Hippocampal formation (tissue), 2 donors: ENCODE measurements around the gene MRPL14.

Experiments used
- DNase-seq, 2 donors: peaks; one replicate each; lab custom pipeline; 2025; lab: John Stamatoyannopoulos, UW

The MRPL14 gene

DNA sequence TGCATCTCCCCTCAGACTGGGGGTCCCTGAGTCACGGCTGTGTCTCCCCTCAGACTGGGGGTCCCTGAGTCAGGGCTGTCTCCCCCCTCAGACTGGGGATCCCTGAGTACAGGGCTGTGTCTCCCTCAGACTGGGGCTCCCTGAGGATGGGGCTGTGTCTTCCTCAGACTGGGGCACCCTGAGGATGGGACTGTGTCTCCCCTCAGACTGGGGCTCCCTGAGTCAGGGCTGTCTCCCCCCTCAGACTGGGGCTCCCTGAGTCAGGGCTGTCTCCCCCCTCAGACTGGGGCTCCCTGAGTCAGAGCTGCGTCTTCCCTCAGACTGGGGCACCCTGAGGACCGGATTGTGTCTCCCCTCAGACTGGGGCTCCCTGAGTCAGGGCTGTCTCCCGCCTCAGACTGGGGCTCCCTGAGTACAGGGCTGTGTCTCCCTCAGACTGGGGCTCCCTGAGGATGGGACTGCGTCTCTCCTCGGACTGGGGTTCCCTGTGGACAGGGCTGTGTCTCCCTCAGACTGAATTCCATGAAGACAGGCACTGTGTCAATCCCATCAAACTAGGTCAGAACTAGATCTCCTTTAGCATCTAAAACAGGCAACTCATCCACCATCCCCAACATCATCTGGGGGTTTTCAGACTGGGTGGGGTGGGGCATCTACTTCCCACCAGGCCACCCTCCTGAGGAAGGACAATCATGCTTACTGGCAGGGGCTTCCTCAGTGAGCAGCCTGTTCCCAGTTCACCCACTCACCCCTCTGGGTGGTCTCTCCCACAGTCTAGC lies 60.7 kb downstream of the MRPL14 start:
- no peak for DNase-seq

DNA sequence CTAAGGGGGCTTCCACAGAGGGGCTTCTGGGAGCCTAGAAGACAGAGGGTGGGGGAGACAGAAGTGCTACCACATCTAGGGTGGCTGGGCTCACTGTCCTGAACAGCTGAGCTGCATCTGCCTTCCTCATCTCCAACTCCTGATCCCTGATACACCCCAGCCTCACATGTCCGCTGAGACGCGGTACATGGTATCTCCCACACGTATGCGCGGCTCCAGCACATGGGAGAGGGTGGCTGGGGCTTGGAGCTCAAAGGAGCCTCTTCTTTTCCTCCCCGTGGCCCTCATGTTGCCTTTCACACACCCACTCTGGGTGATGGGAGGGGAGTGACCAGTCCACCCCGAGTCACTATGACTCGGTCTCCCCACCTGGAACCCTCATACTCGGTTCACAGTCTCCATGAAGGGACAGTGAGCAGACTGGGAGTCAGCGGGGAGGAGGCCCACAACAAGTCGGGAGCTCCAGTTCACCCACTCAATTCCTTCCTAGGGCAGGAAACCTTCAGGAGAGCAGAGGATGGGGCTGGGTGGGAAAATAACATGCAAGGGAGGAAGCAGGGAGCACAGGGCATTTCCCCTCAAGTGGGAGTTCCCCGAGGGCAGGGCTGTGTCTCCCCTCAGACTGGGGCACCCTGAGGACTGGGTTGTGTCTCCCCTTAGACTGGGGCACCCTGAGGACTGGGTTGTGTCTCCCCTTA lies 61.7 kb downstream of the MRPL14 start:
- no peak for DNase-seq

DNA sequence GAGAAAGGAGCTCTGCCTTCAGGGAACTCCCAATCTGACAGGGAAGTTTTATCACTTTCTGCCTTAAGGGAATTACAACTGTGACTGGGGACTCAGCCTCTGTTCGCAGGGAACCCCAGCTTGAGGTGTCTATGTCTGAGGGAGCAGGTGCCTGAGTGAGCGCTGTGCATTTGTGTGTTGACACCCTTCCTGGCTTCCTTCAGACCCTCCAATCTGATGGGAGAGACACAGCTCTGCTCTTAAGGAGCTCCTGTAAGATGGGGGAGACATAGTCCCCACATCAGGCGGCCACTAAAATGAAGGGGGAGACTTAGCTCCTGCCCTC lies 62.3 kb downstream of the MRPL14 start:
- no peak for DNase-seq

DNA sequence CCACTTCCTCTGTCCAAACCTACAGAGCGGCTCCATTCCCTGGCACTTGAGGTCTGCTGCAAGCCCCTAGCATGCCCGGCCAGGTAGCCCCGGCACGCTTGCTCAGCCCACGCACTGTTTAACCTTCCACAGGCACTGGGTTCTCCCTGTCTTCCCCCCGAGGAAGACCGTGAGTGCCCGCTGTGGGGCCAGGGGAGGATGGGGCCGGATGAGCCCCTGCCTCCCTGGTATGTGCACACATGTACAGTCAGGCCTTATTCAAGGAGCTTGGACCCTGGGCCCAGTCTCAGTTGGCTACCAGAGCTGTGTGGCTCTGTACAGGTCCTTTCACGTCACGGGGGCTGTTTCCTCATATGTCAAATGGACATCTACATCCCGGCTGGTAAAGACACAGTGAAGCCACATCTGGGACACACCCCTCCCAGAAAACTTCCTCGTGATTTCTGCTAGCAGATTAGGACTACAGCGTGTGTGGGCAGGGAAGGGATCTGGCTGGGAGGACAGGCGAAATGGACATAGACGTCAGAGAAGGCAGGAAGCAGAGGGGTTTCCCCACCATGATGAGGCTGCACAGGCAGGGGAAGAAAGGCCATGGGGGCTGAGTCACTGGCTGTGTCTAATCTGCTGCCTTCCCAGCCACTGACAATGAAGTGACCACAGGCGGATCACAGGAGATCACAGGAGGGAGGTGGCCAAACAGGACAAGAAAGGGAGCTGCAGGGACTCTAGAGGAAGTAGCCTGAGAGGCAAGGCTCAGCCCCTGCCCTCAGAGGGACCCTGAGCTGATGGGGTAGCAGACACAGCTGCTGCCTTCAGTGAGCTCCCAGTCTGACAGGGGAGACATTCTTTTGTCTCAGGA lies 62.9 kb downstream of the MRPL14 start:
- DNase-seq = no peak

DNA sequence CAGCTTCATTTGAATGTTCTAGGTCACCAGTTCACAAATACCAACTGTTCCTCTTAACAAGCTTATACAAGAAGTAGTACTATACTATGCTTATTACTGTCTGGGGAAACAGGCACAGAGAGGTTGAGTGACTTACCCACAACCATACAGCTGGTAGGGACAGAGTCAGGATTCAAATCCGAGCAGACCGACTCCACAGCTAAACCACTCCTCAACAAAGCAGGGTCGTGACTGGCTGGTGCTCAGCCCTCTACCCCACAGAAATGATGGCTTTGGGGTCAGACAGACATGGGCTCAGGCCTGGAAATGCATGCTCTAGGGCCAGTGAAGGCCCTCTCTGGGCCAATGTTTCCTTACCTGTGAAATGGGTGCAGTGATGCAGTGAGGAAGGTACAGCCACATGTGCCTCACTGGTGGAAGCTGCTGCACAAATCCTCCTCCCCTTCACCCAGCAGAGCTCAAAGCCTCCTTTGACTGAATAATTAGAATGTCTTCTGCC lies 63.6 kb downstream of the MRPL14 start:
- DNase-seq = no peak
